GM18498 (cell line): ENCODE results near the gene OR5AS1.
"Not testable (repeated sequence)": the region's sequence is repeated elsewhere in the genome, so short reads cannot be mapped to it uniquely, and the experiment has no call there.

Source experiments
- ATAC-seq: cut with Tn5 transposase; IDR thresholded peaks from one replicate; pipeline ENCODE4 v1.9.1; 2021; ENCODE audit warnings: mild to moderate bottlenecking, moderate library complexity; ENCODE audit not compliant: unreplicated experiment

OR5AS1 gene

GRCh38 chr11:56027354-56027753, at the start of gene OR5AS1:
Gene OR5AS1, plus strand, starts transcription at chr11:56027654. Its CDS starts 2,765 bp downstream, at chr11:56030419.
- no peak for ATAC-seq

- no peak for ATAC-seq
These were observed 32.9 kb upstream of the OR5AS1 start, which contains the start of gene OR5F1 for GRCh38 chr11:55994525-55994924. Gene OR5F1, minus strand, starts transcription at chr11:55994625. Its CDS starts 0 bp downstream, at chr11:55994625.

GRCh38 chr11:56010716-56011115, 16.7 kb upstream of the OR5AS1 start:
- no peak for ATAC-seq

- ATAC-seq = no peak
These were observed 13.6 kb upstream of the OR5AS1 start for GRCh38 chr11:56013805-56014204.

- no peak for ATAC-seq
These were observed 18.1 kb downstream of the OR5AS1 start for GRCh38 chr11:56045538-56045937.

GRCh38 chr11:56048480-56048879, 21.0 kb downstream of the OR5AS1 start:
- no peak for ATAC-seq

- no peak for ATAC-seq
These were observed 22.0 kb downstream of the OR5AS1 start for GRCh38 chr11:56049487-56049886.

GRCh38 chr11:56056366-56056765, 28.9 kb downstream of the OR5AS1 start:
- not testable (repeated sequence) for ATAC-seq

GRCh38 chr11:56057661-56058237, 30.3 kb downstream of the OR5AS1 start:
- ATAC-seq = not testable (repeated sequence)

GRCh38 chr11:56058260-56058780, 30.9 kb downstream of the OR5AS1 start:
- not testable (repeated sequence) for ATAC-seq

GRCh38 chr11:56066980-56067379, 39.5 kb downstream of the OR5AS1 start:
- no peak for ATAC-seq
